ENCODE data around the gene PALLD.

Gene PALLD

DNA sequence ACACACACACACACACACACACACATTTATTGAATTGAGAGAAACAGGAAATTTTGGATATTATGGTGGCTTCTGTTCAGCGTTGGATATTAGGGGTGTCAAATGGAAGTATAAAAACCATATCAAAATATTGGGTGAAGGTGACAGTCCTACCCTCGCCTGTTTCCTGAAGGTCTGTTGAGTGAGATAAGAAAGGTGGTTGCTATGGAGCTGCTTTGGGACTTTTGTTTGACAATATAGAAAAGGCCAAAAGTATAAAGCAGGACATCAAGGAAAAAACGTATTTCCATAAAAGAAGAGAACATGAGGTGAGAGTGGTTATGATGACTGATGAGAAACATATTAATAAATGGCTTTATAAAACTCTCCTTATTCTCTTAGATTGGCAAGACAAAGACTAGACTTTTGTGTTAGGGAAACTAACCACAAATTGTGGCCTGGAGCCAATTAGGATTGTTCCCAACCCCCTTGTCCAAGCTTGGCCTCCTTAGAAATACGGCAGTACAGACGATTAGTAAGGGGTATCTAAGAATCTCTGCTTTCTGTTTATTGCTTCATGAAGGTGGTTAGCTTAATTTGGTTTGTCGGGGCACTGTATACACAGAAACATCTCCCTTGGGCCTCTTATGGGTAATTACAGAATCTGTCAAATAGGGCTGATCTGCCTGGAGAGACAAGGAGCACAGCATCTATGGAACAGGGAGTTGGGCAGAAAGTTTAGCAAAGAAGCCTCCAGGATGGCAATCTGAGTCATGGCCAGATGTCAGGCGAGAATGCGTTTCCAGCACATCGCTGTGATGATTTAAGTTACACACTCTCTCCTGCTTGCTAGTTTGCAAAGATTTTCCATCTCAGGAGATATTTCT lies 315.2 kb downstream of the PALLD start:
- TF ChIP-seq CTCF (IDR thresholded peaks at IDR 0.05; ENCODE audit: insufficient read depth, missing control alignments) = no peak
- no peak for DNase-seq (ENCODE audit: insufficient read length, low spot score)
- no peak for FAIRE-seq

DNA sequence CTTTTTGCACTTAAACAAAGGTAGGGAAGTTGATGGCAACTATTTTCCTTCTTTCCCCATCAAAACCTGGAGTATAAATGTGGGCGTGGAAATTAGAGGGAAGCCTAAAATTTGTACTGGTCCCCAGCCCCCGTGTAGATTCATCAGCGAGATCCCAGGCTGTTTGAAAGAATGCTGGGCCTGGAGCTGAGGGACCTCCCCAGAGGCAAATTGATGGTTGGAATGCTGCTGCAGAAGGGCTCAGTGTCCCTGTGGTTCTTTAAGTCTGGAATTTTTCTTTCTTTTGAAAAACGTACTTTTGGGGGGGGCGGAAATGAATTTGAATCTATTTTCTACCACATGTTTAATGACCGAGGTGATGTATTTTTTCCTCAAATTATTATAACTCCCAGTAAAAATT lies 316.0 kb downstream of the PALLD start:
- DNase-seq (ENCODE audit: insufficient read length, low spot score) (no peak), FAIRE-seq (no peak)
- no peak for TF ChIP-seq CTCF (IDR thresholded peaks at IDR 0.05; ENCODE audit: insufficient read depth, missing control alignments)

DNA sequence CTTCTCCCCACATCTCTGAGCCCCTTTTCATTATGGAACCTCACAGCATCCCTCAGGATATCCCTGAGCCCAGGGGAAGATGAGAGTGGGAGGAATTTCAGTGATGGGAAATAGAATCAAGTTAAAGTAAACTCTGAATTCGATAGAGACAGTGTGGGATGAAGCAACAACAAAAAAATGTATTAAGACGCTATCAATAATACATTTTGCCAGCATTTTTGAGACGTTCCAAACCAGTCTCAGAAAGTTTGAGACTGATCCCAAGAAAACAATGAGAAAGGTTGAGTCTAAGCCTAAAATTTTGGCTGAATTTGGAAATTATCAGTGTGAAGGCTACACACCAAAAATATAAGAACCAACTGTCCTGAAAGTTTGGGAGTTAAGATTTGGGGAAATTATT lies 317.0 kb downstream of the PALLD start:
- FAIRE-seq = no peak

GRCh38 chr4:168815379-168816345 lies 318.8 kb downstream of the PALLD start:
- no peak for TF ChIP-seq CTCF (IDR thresholded peaks at IDR 0.05; ENCODE audit: insufficient read depth, missing control alignments)
- FAIRE-seq (no peak), DNase-seq (ENCODE audit: insufficient read length, low spot score) (no peak)

More for the DNA sequence above, 317.0 kb downstream of the PALLD start:
- DNase-seq (ENCODE audit: insufficient read length, low spot score) = no peak
- TF ChIP-seq CTCF (IDR thresholded peaks at IDR 0.05; ENCODE audit: insufficient read depth, missing control alignments) = no peak

DNA sequence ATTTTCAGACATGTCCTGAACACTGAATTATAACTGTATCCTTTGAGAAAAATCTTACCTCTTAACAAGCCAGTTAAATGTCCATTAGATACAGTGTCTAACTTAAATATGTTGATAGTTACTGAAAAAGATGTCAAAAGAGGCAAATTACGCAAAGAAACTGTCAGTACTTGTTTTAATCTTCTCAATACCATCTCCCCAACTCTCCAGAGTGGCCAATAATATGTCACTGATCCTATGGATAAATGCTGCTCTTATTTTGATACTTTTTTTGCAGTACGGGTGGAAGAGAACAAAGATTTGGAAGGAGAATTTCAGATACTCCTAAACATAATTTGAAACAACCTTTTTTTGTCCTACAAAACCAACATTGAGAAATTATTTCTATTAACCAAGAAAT lies 320.5 kb downstream of the PALLD start:
- TF ChIP-seq CTCF (IDR thresholded peaks at IDR 0.05; ENCODE audit: insufficient read depth, missing control alignments) = no peak
- FAIRE-seq = no peak
- no peak for DNase-seq (ENCODE audit: insufficient read length, low spot score)

GRCh38 chr4:168822481-168822880 lies 325.6 kb downstream of the PALLD start:
- FAIRE-seq = no peak
- TF ChIP-seq CTCF (IDR thresholded peaks at IDR 0.05; ENCODE audit: insufficient read depth, missing control alignments) = no peak
- DNase-seq (ENCODE audit: insufficient read length, low spot score) = no peak

All from D721Med (cell line).